ENCODE data around the gene DDX42. TPM values are rescaled to one million over a fixed set of nuclear protein-coding genes. Genes with fewer than 3 reads are reported as not detected.
A peak's percentile ranks its signal among the peaks of the same experiment; 100 is the strongest.

The DDX42 gene
- total and polyA plus RNA-seq, 9 of the 15 experiments (the other 6 are each of a cell fraction or from before 2014, with no cell fraction given), result 16.5 to 149 (median 87.6) TPM

GRCh38 chr17:63827002-63827800, 53.2 kb downstream of the DDX42 start, which contains the start of the genes FTSJ3 and PSMC5 (continued):
- TF ChIP-seq PPARD (CRISPR knock-in tag; IDR thresholded peaks at IDR 0.05) (no peak), HCFC1 (IDR thresholded peaks at IDR 0.05; ENCODE audit: low read depth, low read length) (peak; percentile 93), CREB3L1 (IDR thresholded peaks at IDR 0.05; ENCODE audit: borderline replicate concordance, low read depth) (peak; percentile 78), ZMIZ1 (IDR thresholded peaks at IDR 0.05; ENCODE audit: low read depth in 2 of 2, low read length in 2 of 2) (0 out of 4 replicates have a peak, but pooled peaks of 1 of the 2 experiments have one; percentile 8), MAFF (IDR thresholded peaks at IDR 0.05; ENCODE audit: low read length) (no peak), E2F4 (CRISPR knock-in tag; IDR thresholded peaks at IDR 0.05; ENCODE audit: low read depth) (no peak; the same call in 1 of the 2 replicates), GATAD2A (IDR thresholded peaks at IDR 0.05) (no peak), STAT5B (CRISPR knock-in tag; IDR thresholded peaks at IDR 0.05) (no peak), ZFP36 (IDR thresholded peaks at IDR 0.05; ENCODE audit: low read depth, low read length, partially characterized antibody) (no peak), ZC3H8 (IDR thresholded peaks at IDR 0.05) (no peak), ETV6 (IDR thresholded peaks at IDR 0.05; ENCODE audit: borderline replicate concordance in 1 of 2, low read depth in 2 of 2, low read length in 1 of 2) (0 out of 4 replicates have a peak, but pooled peaks have one; percentile 20 to 60), ETV6 (CRISPR knock-in tag; IDR thresholded peaks at IDR 0.05; ENCODE audit: borderline replicate concordance) (0 out of 2 replicates have a peak, but pooled peaks have one; percentile 72), SUPT5H (IDR thresholded peaks at IDR 0.05) (peak; percentile 94), CREBBP (IDR thresholded peaks at IDR 0.05; ENCODE audit: low read depth, low read length) (no peak), CREB3 (tag; conservative IDR thresholded peaks at IDR 0.05; ENCODE audit: low read depth) (0 out of 2 replicates have a peak, but pooled peaks have one; percentile 22)
